HG02973 (cell line): ENCODE measurements around the gene TANC1.

Experiments used
- ATAC-seq: cut with Tn5 transposase; IDR thresholded peaks from one replicate; pipeline ENCODE4 v1.9.1; 2021; ENCODE audit warnings: moderate library complexity; ENCODE audit not compliant: unreplicated experiment

Gene TANC1

GRCh38 chr2:159243529-159243928 lies 275.1 kb downstream of the TANC1 start:
- ATAC-seq: no peak

GRCh38 chr2:159246325-159246988 lies 278.0 kb downstream of the TANC1 start:
- ATAC-seq: no peak

GRCh38 chr2:159249990-159250715 lies 281.7 kb downstream of the TANC1 start:
- ATAC-seq: no peak

GRCh38 chr2:159251296-159252173 lies 283.1 kb downstream of the TANC1 start:
- ATAC-seq: no peak

- no peak for ATAC-seq
Observed at GRCh38 chr2:159252905-159253304, 284.5 kb downstream of the TANC1 start.

GRCh38 chr2:159256159-159256558 lies 287.7 kb downstream of the TANC1 start:
- ATAC-seq: no peak

GRCh38 chr2:159262226-159262625 lies 293.8 kb downstream of the TANC1 start:
- no peak for ATAC-seq

GRCh38 chr2:159262904-159263303 lies 294.5 kb downstream of the TANC1 start:
- no peak for ATAC-seq

- no peak for ATAC-seq
Observed at GRCh38 chr2:159265171-159265576, 296.7 kb downstream of the TANC1 start.

GRCh38 chr2:159266554-159266953 lies 298.1 kb downstream of the TANC1 start:
- no peak for ATAC-seq

- no peak for ATAC-seq
Observed at GRCh38 chr2:159267921-159268320, 299.5 kb downstream of the TANC1 start.

- ATAC-seq: no peak
Observed at GRCh38 chr2:159270744-159271379, 302.4 kb downstream of the TANC1 start.

- ATAC-seq: no peak
Observed at GRCh38 chr2:159272156-159272555, 303.7 kb downstream of the TANC1 start.

- no peak for ATAC-seq
Observed at GRCh38 chr2:159275111-159275510, 306.7 kb downstream of the TANC1 start.

- no peak for ATAC-seq
Observed at GRCh38 chr2:159279700-159280099, 311.3 kb downstream of the TANC1 start.

- no peak for ATAC-seq
Observed at GRCh38 chr2:159281002-159281401, 312.6 kb downstream of the TANC1 start.
